Skeletal muscle satellite cell (primary cell): ENCODE data around the gene SOX30. TPM values are rescaled to one million over a fixed set of nuclear protein-coding genes. Genes with fewer than 3 reads are reported as not detected.
"Not testable (repeated sequence)": the region's sequence is repeated elsewhere in the genome, so short reads cannot be mapped to it uniquely, and the experiment has no call there.

Source experiments
- H3K27me3 ChIP-seq: 2 replicates; pipeline ENCODE4 v1.7.0; 2013; ENCODE audit warnings: low read length; ENCODE audit not compliant: control insufficient read depth, insufficient read depth
- H3K36me3 ChIP-seq: 2 replicates; pipeline ENCODE4 v1.7.0; 2013; ENCODE audit warnings: mild to moderate bottlenecking, control low read depth, low read length; ENCODE audit not compliant: insufficient read depth
- H3K4me1 ChIP-seq: 2 replicates; pipeline ENCODE4 v1.7.0; 2013; ENCODE audit warnings: low read length; ENCODE audit not compliant: control insufficient read depth, insufficient read depth
- H3K4me2 ChIP-seq: 2 replicates; pipeline ENCODE4 v1.7.0; 2013; ENCODE audit warnings: mild to moderate bottlenecking, low read length
- H3K4me3 ChIP-seq: 2 replicates; pipeline ENCODE4 v1.7.0; 2013; ENCODE audit warnings: low read length
- H3K9ac ChIP-seq: 2 replicates; pipeline ENCODE4 v1.7.0; 2013; ENCODE audit warnings: mild to moderate bottlenecking, low read depth, low read length, moderate library complexity
- H3K9me3 ChIP-seq: replicated peaks from 2 replicates; pipeline ENCODE4 v1.7.0; 2013; ENCODE audit warnings: mild to moderate bottlenecking, control low read depth, low read length
- total RNA-seq: library from RNA; depleted of rRNA; stranded (reverse); fragments of >200 nt; gene quantifications from 2 replicates; pipeline ENCODE4 v1.2.3, GENCODE V29; 2012; rRNA removed

SOX30 gene
- under 0.01 TPM in 1 of 2 replicates, not detected in the other for total RNA-seq

DNA sequence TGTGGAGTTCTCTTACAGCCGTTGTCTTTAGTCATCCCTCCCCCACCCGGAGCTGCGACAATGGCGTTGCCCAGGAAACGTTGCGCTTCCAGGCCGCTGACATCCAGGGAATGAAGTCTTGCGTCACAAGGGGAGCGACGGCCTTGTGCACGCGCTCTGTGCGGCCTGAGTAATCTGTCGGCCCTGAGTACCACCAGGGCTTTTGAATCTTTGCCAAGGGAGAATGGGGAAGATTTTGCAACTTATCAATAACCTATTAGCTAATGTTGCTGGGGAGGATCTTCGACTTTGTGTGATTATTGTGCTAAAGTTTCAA lies at the start of gene SOX30:
TSS of gene SOX30 (minus strand) at position 62 of the 316 bp plus-strand sequence. CDS start 360 bp downstream, outside the sequence.
- Histone ChIP-seq H3K36me3 (no peaks in the 10 kb centered on the region), H3K27me3 (no peaks in the 10 kb centered on the region), H3K4me1 (peaks cover 16% of the 10 kb centered on the region), H3K4me3 (peak within 1 kb of the TSS; percentile 35), H3K9me3 (peaks cover 8% of the 10 kb centered on the region), H3K9ac (no peak within 1 kb of the TSS), H3K4me2 (peak within 1 kb of the TSS; percentile 48)

- not testable (repeated sequence) for H3K9ac ChIP-seq, H3K4me1 ChIP-seq, H3K4me3 ChIP-seq, H3K27me3 ChIP-seq, H3K4me2 ChIP-seq, H3K9me3 ChIP-seq, H3K36me3 ChIP-seq
Measured at GRCh38 chr5:157698674-157699073, 46.4 kb upstream of the SOX30 start.

GRCh38 chr5:157696154-157696553 lies 43.9 kb upstream of the SOX30 start:
- H3K9ac ChIP-seq, H3K4me1 ChIP-seq, H3K27me3 ChIP-seq, H3K9me3 ChIP-seq, H3K4me3 ChIP-seq, H3K4me2 ChIP-seq, H3K36me3 ChIP-seq: not testable (repeated sequence)

DNA sequence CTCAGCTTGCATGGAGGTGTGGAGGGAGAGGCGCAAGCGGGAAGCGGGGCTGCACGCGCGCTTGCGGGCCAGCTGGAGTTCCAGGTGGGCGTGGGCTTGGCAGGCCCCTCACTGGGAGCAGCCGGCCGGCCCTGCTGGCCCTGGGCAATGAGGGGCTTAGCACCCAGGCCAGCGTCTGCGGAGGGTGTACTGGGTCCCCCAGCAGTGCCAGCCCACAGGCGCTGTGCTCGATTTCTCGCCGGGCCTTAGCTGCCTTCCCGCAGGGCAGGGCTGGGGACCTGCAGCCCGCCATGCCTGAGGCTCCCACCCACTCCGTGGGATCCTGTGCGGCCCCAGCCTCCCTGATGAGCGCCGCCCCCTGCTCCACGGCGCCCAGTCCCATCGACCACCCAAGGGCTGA lies 41.6 kb upstream of the SOX30 start:
- H3K27me3 ChIP-seq, H3K9me3 ChIP-seq, H3K4me2 ChIP-seq, H3K4me3 ChIP-seq, H3K36me3 ChIP-seq, H3K9ac ChIP-seq, H3K4me1 ChIP-seq: not testable (repeated sequence)

- H3K4me3 ChIP-seq = no peak overlapping the region
- H3K36me3 ChIP-seq = no peaks in the 10 kb centered on the region
- H3K9me3 ChIP-seq = no peaks in the 10 kb centered on the region
- H3K4me1 ChIP-seq = no peaks in the 10 kb centered on the region
- H3K4me2 ChIP-seq = no peak overlapping the region
- no peak overlapping the region for H3K9ac ChIP-seq
- no peaks in the 10 kb centered on the region for H3K27me3 ChIP-seq
Measured at GRCh38 chr5:157690690-157691433, 38.6 kb upstream of the SOX30 start.

DNA sequence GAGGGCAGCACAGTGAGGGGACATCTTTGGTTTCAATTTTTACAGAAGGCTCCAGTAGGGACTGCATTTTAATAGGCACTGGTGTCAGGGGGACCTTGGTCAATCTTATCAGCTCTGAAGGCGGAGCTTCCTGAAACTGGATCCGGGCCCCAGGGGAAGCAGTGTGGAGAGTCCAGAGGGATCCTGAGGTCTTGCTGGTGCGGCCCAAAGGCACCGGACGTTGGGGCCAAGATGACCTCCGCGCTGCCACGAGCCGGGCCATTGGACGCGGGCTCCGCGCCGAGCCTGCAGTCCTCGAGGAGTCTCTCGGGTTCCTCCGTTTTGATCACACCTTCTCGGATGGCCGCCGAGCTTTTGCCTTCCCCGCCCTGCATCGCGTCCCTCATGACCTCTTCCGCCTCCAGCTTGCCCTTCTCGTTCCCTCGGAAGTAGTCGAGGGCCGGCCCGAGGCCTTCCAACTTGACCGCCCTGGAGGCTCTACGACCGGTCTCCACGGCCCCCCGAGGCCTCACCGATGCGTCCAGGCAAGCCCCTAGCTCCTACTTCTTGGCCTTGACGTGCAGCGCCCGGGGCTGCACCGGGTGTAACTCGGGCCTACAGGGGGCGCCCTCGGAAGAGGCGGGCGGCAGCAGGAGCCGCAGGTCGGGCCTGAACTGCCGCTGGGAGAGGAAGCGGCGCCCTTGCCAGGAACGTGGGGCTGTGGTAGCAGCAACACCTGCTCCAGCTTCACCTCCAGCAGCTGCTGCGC lies 37.9 kb upstream of the SOX30 start:
- Histone ChIP-seq H3K4me2 (no peak overlapping the region), H3K9ac (no peak overlapping the region)

GRCh38 chr5:157687198-157687554 lies 34.9 kb upstream of the SOX30 start:
- Histone ChIP-seq H3K9ac (no peak overlapping the region), H3K9me3 (no peaks in the 10 kb centered on the region), H3K4me3 (no peak overlapping the region), H3K27me3 (no peaks in the 10 kb centered on the region), H3K4me1 (no peaks in the 10 kb centered on the region), H3K36me3 (no peaks in the 10 kb centered on the region), H3K4me2 (no peak overlapping the region)

More for the DNA sequence above, 37.9 kb upstream of the SOX30 start:
- no peaks in the 10 kb centered on the region for H3K9me3 ChIP-seq
- no peaks in the 10 kb centered on the region for H3K27me3 ChIP-seq
- H3K4me1 ChIP-seq = no peaks in the 10 kb centered on the region
- no peaks in the 10 kb centered on the region for H3K36me3 ChIP-seq
- H3K4me3 ChIP-seq = no peak overlapping the region

- not testable (repeated sequence) for H3K4me3 ChIP-seq, H3K4me1 ChIP-seq, H3K4me2 ChIP-seq, H3K27me3 ChIP-seq, H3K9ac ChIP-seq, H3K9me3 ChIP-seq, H3K36me3 ChIP-seq
Measured at GRCh38 chr5:157686276-157687197, 34.3 kb upstream of the SOX30 start.

GRCh38 chr5:157682257-157682656 lies 30.0 kb upstream of the SOX30 start:
- Histone ChIP-seq H3K36me3 (no peaks in the 10 kb centered on the region), H3K4me3 (no peak overlapping the region), H3K4me1 (no peaks in the 10 kb centered on the region), H3K27me3 (no peaks in the 10 kb centered on the region), H3K9me3 (no peaks in the 10 kb centered on the region), H3K9ac (no peak overlapping the region), H3K4me2 (no peak overlapping the region)

DNA sequence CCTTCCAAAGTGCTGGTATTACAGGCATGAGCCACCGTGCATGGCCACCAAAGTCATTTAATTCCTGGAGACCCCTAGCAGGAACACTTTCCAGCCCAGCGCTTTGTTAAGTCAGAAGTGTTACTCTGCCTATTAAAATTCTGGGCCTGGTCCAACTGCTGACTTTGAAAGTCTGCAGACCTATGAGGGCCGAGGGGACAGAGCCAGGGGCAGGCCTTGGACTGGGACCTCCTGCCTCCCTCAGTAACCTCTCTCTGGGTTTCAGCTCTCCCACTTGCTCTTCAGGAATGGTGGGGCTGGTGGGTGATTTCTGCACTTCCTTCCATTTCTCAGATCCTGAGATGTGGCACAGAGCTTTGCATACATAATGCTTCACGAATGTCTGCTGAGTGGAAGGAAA lies 28.8 kb upstream of the SOX30 start:
- Histone ChIP-seq H3K27me3 (no peaks in the 10 kb centered on the region), H3K36me3 (no peaks in the 10 kb centered on the region), H3K9me3 (no peaks in the 10 kb centered on the region), H3K4me3 (no peak overlapping the region), H3K4me2 (no peak overlapping the region), H3K4me1 (no peaks in the 10 kb centered on the region), H3K9ac (no peak overlapping the region)

DNA sequence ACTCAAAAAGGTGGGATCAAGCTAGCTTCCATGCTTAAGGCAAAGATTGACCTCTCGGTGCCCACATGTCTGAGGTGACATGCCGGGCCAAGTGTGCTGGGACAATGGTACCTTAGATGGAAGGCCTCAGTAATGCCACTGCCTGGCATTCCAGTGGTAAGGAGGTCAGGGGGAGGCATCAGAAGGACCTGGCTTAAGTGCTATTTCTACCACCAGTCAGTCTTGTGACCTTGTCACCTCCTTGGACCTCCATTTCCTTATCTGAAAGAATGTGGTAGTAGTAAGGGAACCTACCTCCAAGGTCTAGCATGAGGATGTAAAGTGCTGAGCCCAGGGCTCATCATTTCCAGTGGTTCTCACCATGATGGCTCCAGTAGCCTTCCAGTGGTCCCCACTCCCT lies 28.0 kb upstream of the SOX30 start:
- no peaks in the 10 kb centered on the region for H3K27me3 ChIP-seq
- H3K4me1 ChIP-seq = no peaks in the 10 kb centered on the region
- no peaks in the 10 kb centered on the region for H3K36me3 ChIP-seq
- H3K4me3 ChIP-seq = no peak overlapping the region
- no peak overlapping the region for H3K9ac ChIP-seq
- no peak overlapping the region for H3K4me2 ChIP-seq
- no peaks in the 10 kb centered on the region for H3K9me3 ChIP-seq
